Endothelial cell of umbilical vein (primary cell): ENCODE measurements around the gene UBXN1. TPM values are rescaled to one million over a fixed set of nuclear protein-coding genes. Genes with fewer than 3 reads are reported as not detected.

Experiments
- BruUV-seq: library from RNA; stranded (reverse); fragments of 400-500 nt; replicated peaks from 2 replicates; lab custom pipeline; 2021; lab: Mats Ljungman, UMichigan
- CTCF ChIA-PET: fragments of 300-600, 350-600 bp; sonication (Branson Sonifier 250); formaldehyde crosslinking; loops from one replicate; lab custom pipeline; 2021; ENCODE audit warnings: antibody characterized with exemption, inconsistent platforms; lab: Charles Lee
- POLR2A ChIA-PET: fragments of 300-600, 350-600 bp; sonication (Branson Sonifier 250); formaldehyde crosslinking; loops from one replicate; lab custom pipeline; 2021; ENCODE audit warnings: antibody characterized with exemption, inconsistent platforms; lab: Charles Lee
- DNase-seq: peaks from one replicate; pipeline ENCODE4 v3.0.0-alpha.2; 2011; ENCODE audit warnings: low read depth, low spot score
- FAIRE-seq: peaks from 2 replicates; lab custom pipeline; 2011; peaks lifted over from hg19 to GRCh38; lab: Jason Lieb, UNC
- H2AFZ ChIP-seq: 2 replicates; pipeline ENCODE4 v1.6.0; 2012; ENCODE audit warnings: low read depth, low read length, control low read depth, inconsistent platforms
- H3K27ac ChIP-seq: 2 replicates; pipeline ENCODE4 v1.5.1; 2011; ENCODE audit warnings: low read depth, mild to moderate bottlenecking, control low read depth, low read length, moderate library complexity; ENCODE audit not compliant: insufficient read depth
- H3K27me3 ChIP-seq, 2 experiments: 2 replicates each; pipeline versions ENCODE4 v1.6.0 to v1.6.1; 2011; ENCODE audit warnings: low read length in 2 of 2, mixed read lengths in 1 of 2; ENCODE audit not compliant: control insufficient read depth in 2 of 2, insufficient read depth in 2 of 2
- H3K36me3 ChIP-seq, 2 experiments: 2 replicates in 1 of 2; 3 replicates in 1 of 2; pipeline ENCODE4 v1.5.1; 2011; ENCODE audit warnings: low read length in 2 of 2, mild to moderate bottlenecking in 1 of 2, moderate library complexity in 1 of 2; ENCODE audit not compliant: control insufficient read depth in 2 of 2, insufficient read depth in 2 of 2; ENCODE audit errors: extremely low read depth in 1 of 2
- H3K4me1 ChIP-seq: 3 replicates; pipeline ENCODE4 v1.5.1; 2011; ENCODE audit warnings: mild to moderate bottlenecking, low read length; ENCODE audit not compliant: control insufficient read depth, insufficient read depth; ENCODE audit errors: extremely low read depth
- H3K4me2 ChIP-seq: 2 replicates; pipeline ENCODE4 v1.6.1; 2011; ENCODE audit warnings: low read length, control low read depth, mixed read lengths; ENCODE audit not compliant: insufficient read depth
- H3K4me3 ChIP-seq, 3 experiments: fragments of 200-600 bp in 1 of 3; sonication (generic), shearing (Covaris generic) in 1 of 3; replicated peaks in 1 of 3; 2 replicates each; pipeline ENCODE4 v1.5.1; 2011 to 2016; ENCODE audit warnings: control low read depth in 3 of 3, low read length in 3 of 3, mild to moderate bottlenecking in 2 of 3, inconsistent platforms in 1 of 3, low read depth in 1 of 3, moderate library complexity in 1 of 3; ENCODE audit not compliant: insufficient read depth in 1 of 3
- H3K79me2 ChIP-seq: 2 replicates; pipeline ENCODE4 v1.6.0; 2012; ENCODE audit warnings: low read length, inconsistent platforms; ENCODE audit not compliant: control insufficient read depth, insufficient read depth
- H3K9ac ChIP-seq: replicated peaks from 2 replicates; pipeline ENCODE3; 2011; ENCODE audit warnings: low read length, control low read depth; ENCODE audit not compliant: insufficient read depth; ENCODE audit errors: extremely low read depth
- H3K9me1 ChIP-seq: replicated peaks from 3 replicates; pipeline ENCODE4 v1.6.0; 2011; ENCODE audit warnings: mild to moderate bottlenecking, low read length; ENCODE audit not compliant: control insufficient read depth, insufficient read depth; ENCODE audit errors: extremely low read depth
- H3K9me3 ChIP-seq: replicated peaks from 2 replicates; pipeline ENCODE4 v1.5.1; 2012; ENCODE audit warnings: low read length, inconsistent platforms; ENCODE audit not compliant: control insufficient read depth, insufficient read depth
- H4K20me1 ChIP-seq: replicated peaks from 2 replicates; pipeline ENCODE3; 2011; ENCODE audit warnings: mild to moderate bottlenecking, low read length; ENCODE audit not compliant: control insufficient read depth, insufficient read depth; ENCODE audit errors: extremely low read depth
- CTCF ChIP-seq, 2 donors: IDR thresholded peaks; 1 replicate in 1 of 2; 2 replicates in 1 of 2; pipeline ENCODE4 v1.5.1; 2011; ENCODE audit warnings: low read length in 2 of 2, mild to moderate bottlenecking in 2 of 2, moderate library complexity in 2 of 2, control low read depth in 1 of 2, inconsistent platforms in 1 of 2, low read depth in 1 of 2; ENCODE audit not compliant: insufficient read depth in 1 of 2; ENCODE audit errors: extremely low read depth in 1 of 2
- EZH2 ChIP-seq: IDR thresholded peaks from 2 replicates; pipeline ENCODE4 v1.6.1; 2012; ENCODE audit warnings: borderline replicate concordance, low read depth, mild to moderate bottlenecking, moderate library complexity, low read length, inconsistent platforms; ENCODE audit not compliant: severe bottlenecking
- FOS ChIP-seq: IDR thresholded peaks from 2 replicates; pipeline ENCODE4 v1.6.1; 2011; ENCODE audit warnings: mild to moderate bottlenecking, low read length, moderate library complexity, borderline replicate concordance; ENCODE audit not compliant: insufficient read depth
- GATA2 ChIP-seq: IDR thresholded peaks from 2 replicates; pipeline ENCODE4 v1.7.0; 2011; ENCODE audit warnings: low read depth, mild to moderate bottlenecking, moderate library complexity, mixed read lengths, low read length; ENCODE audit not compliant: insufficient read length, insufficient read depth
- JUN ChIP-seq: IDR thresholded peaks from 2 replicates; pipeline ENCODE4 v1.6.1; 2011; ENCODE audit warnings: borderline replicate concordance, low read depth; ENCODE audit not compliant: insufficient read length, insufficient read depth
- MAX ChIP-seq: IDR thresholded peaks from 2 replicates; pipeline ENCODE4 v1.6.1; 2011; ENCODE audit not compliant: insufficient read depth, insufficient read length
- MYC ChIP-seq: IDR thresholded peaks from one replicate; pipeline ENCODE4 v1.6.1; 2011; ENCODE audit warnings: mild to moderate bottlenecking, low read depth, low read length
- POLR2A ChIP-seq: IDR thresholded peaks from 2 replicates; pipeline ENCODE4 v1.6.1; 2012; ENCODE audit warnings: low read depth, mild to moderate bottlenecking, control low read depth, low read length
- POLR2AphosphoS5 ChIP-seq: IDR thresholded peaks from 2 replicates; pipeline ENCODE4 v1.6.1; 2012; ENCODE audit warnings: low read depth, mild to moderate bottlenecking, control low read depth, low read length, moderate library complexity; ENCODE audit not compliant: insufficient read depth
- dilution Hi-C: fragments of 300-500 bp; cut with MboI; formaldehyde crosslinking; loops from one replicate; pipeline ENCODE4 v1.15.0; 2019; ENCODE audit warnings: low sequenced_read_pairs; ENCODE audit not compliant: extremely low pct_ligation_motif_present
- intact Hi-C: fragments of 100-400 bp; cut with micrococcal nuclease; formaldehyde crosslinking; loops from one replicate; pipeline ENCODE4 v1.10.0; 2022
- polyA plus RNA-seq, 4 experiments: library from polyadenylated mRNA; depleted of rRNA in 3 of 4; stranded (reverse) in 3 of 4; unstranded in 1 of 4; fragments of >200 nt; gene quantifications; 2 replicates each; pipeline versions ENCODE4 v1.2.1 to v1.2.3, GENCODE V29; 2011 to 2012; ENCODE audit warnings: missing spikeins in 1 of 4
- total RNA-seq: library from RNA; stranded (reverse); gene quantifications from 2 replicates; pipeline ENCODE4 v1.2.3, GENCODE V29; 2021

UBXN1 gene
- total and polyA plus RNA-seq, 2 donors (not counting 3 experiments of a cell fraction or from before 2014, with no cell fraction given): 113 to 114 TPM

GRCh38 chr11:62710001-62710345 lies 31.1 kb upstream of the UBXN1 start:
- peaks cover 13 to 16% of the 10 kb centered on the region in 2 experiments for H3K36me3 ChIP-seq
- no peaks in the 10 kb centered on the region for H3K9me1 ChIP-seq
- TF ChIP-seq GATA2: no peak
- TF ChIP-seq CTCF (IDR thresholded peaks at IDR 0.05; ENCODE audit: extremely low read depth in 1 of 2, insufficient read depth in 1 of 2, low read depth in 1 of 2, low read length in 2 of 2): no peak
- no peak for TF ChIP-seq POLR2AphosphoS5
- TF ChIP-seq JUN: no peak
- no peak for TF ChIP-seq POLR2A
- TF ChIP-seq EZH2: no peak
- TF ChIP-seq MYC: no peak
- TF ChIP-seq FOS: no peak
- no peak for TF ChIP-seq MAX
- POLR2A ChIA-PET: interaction anchor here (0.5 to 2.8 kb wide), 5 partner anchors 17 to 256 kb away, joined by 3 to 8 read pairs (median 5); partner anchors contain the start of genes C11orf98, CSKMT and HNRNPUL2
- FAIRE-seq: peak; percentile 85
- CTCF ChIA-PET: interaction anchor here (1.0 to 1.7 kb wide), 4 partner anchors 17 to 77 kb away, joined by 3 to 7 read pairs (median 6); partner anchors contain the start of genes HNRNPUL2, TMEM179B and ZBTB3
- peak overlapping the region; percentile 73 for H3K27ac ChIP-seq
- intact Hi-C loops: no loop called here
- peak overlapping the region; percentile 22 to 68 (median 58) for H3K4me3 ChIP-seq
- TSS peak; percentile 89 for BruUV-seq
- H3K4me1 ChIP-seq: peaks cover 25% of the 10 kb centered on the region
- H3K9ac ChIP-seq: peak overlapping the region; percentile 78
- no peak for DNase-seq
- H2AFZ ChIP-seq: peak overlapping the region; percentile 88
- dilution Hi-C loops: no loop called here
- no peaks in the 10 kb centered on the region for H4K20me1 ChIP-seq
- H3K79me2 ChIP-seq: no peaks in the 10 kb centered on the region
- H3K27me3 ChIP-seq: no peaks in the 10 kb centered on the region
- H3K9me3 ChIP-seq: no peaks in the 10 kb centered on the region
- H3K4me2 ChIP-seq: peak overlapping the region; percentile 85
